OCI-LY3 (cell line): ENCODE results near the gene C1QTNF1.
A peak's percentile ranks its signal among the peaks of the same experiment; 100 is the strongest.

Source experiments
- H2AFZ ChIP-seq: fragments of 200-600, 300-600 bp; shearing (Covaris generic); 2 replicates; pipeline ENCODE4 v1.6.0; 2014; ENCODE audit warnings: antibody characterized with exemption, low read depth, low read length
- H3K27ac ChIP-seq: fragments of 200-600, 300-600 bp; sonication (generic); 2 replicates; pipeline ENCODE4 v1.5.1; 2014; ENCODE audit warnings: mild to moderate bottlenecking, low read length, moderate library complexity, mixed read lengths
- H3K27me3 ChIP-seq: fragments of 200-600, 300-600 bp; sonication (generic); 2 replicates; pipeline ENCODE4 v1.6.1; 2014; ENCODE audit warnings: low read depth, low read length, mixed read lengths
- H3K36me3 ChIP-seq: fragments of 200-600, 300-600 bp; sonication (generic); replicated peaks from 2 replicates; pipeline ENCODE3; 2014; ENCODE audit warnings: low read depth, low read length, mixed read lengths
- H3K4me1 ChIP-seq: fragments of 300-600, 200-600 bp; sonication (generic); 2 replicates; pipeline ENCODE4 v1.6.1; 2014; ENCODE audit warnings: low read length, mixed read lengths
- H3K4me2 ChIP-seq: fragments of 200-600, 300-600 bp; sonication (generic); 2 replicates; pipeline ENCODE4 v1.6.1; 2014; ENCODE audit warnings: low read length, mixed read lengths
- H3K4me3 ChIP-seq: fragments of 300-600, 200-600 bp; sonication (generic); 2 replicates; pipeline ENCODE4 v1.5.1; 2014; ENCODE audit warnings: antibody characterized with exemption, mild to moderate bottlenecking, low read length, moderate library complexity
- H3K79me2 ChIP-seq: fragments of 300-600, 200-600 bp; shearing (Covaris generic); 2 replicates; pipeline ENCODE4 v1.6.1; 2014; ENCODE audit warnings: mild to moderate bottlenecking, low read length, mixed read lengths
- H3K9ac ChIP-seq: fragments of 300-600, 200-600 bp; shearing (Covaris generic); 2 replicates; pipeline ENCODE4 v1.6.0; 2014; ENCODE audit warnings: mild to moderate bottlenecking, low read length, moderate library complexity
- H3K9me3 ChIP-seq: fragments of 200-600, 300-600 bp; shearing (Covaris generic); 2 replicates; pipeline ENCODE4 v1.6.1; 2014; ENCODE audit warnings: low read length, mixed read lengths; ENCODE audit not compliant: insufficient read depth
- H4K20me1 ChIP-seq: fragments of 200-600, 300-600 bp; sonication (generic); 2 replicates; pipeline ENCODE4 v1.6.1; 2016; ENCODE audit warnings: low read length, mixed read lengths; ENCODE audit not compliant: insufficient read depth
- CTCF ChIP-seq: fragments of 200-600, 300-600 bp; sonication (generic); IDR thresholded peaks from 2 replicates; pipeline ENCODE4 v1.5.1; 2014; ENCODE audit warnings: antibody characterized with exemption, low read length, low read depth
- EZH2phosphoT487 ChIP-seq: fragments of 200-600 bp; shearing (Covaris generic); IDR thresholded peaks from 2 replicates; pipeline ENCODE4 v1.6.1; 2018; ENCODE audit warnings: antibody characterized with exemption, mixed run types, low read depth

C1QTNF1 gene

GRCh38 chr17:78981010-78981888 lies 42.7 kb upstream of the C1QTNF1 start:
- Histone ChIP-seq H3K4me2 (no peak overlapping the region), H3K4me1 (peaks cover 11% of the 10 kb centered on the region; the same call in 1 of the 2 replicates), H3K36me3 (no peaks in the 10 kb centered on the region), H4K20me1 (no peaks in the 10 kb centered on the region), H3K4me3 (no peak overlapping the region), H3K79me2 (no peaks in the 10 kb centered on the region), H3K9ac (no peak overlapping the region), H3K27ac (no peak overlapping the region), H2AFZ (no peak overlapping the region), H3K27me3 (no peaks in the 10 kb centered on the region), H3K9me3 (no peaks in the 10 kb centered on the region)
- no peak for TF ChIP-seq CTCF
- no peak for TF ChIP-seq EZH2phosphoT487

- no peak overlapping the region for H3K9ac ChIP-seq
- no peak for TF ChIP-seq CTCF
- TF ChIP-seq EZH2phosphoT487: no peak
- no peaks in the 10 kb centered on the region for H3K27me3 ChIP-seq
- H2AFZ ChIP-seq: no peak overlapping the region
- no peaks in the 10 kb centered on the region for H3K9me3 ChIP-seq
- H4K20me1 ChIP-seq: no peaks in the 10 kb centered on the region
- H3K36me3 ChIP-seq: peaks cover 3% of the 10 kb centered on the region
- peaks cover 10% of the 10 kb centered on the region; the same call in 1 of the 2 replicates for H3K4me1 ChIP-seq
- H3K4me2 ChIP-seq: peak overlapping the region; percentile 4; the same call in 1 of the 2 replicates
- no peak overlapping the region for H3K27ac ChIP-seq
- no peaks in the 10 kb centered on the region for H3K79me2 ChIP-seq
- no peak overlapping the region for H3K4me3 ChIP-seq
Observed at GRCh38 chr17:78985395-78985794, 38.6 kb upstream of the C1QTNF1 start.

- Histone ChIP-seq H3K27me3 (no peaks in the 10 kb centered on the region), H3K4me3 (no peak overlapping the region), H3K4me1 (peaks cover 10% of the 10 kb centered on the region; the same call in 1 of the 2 replicates), H3K9ac (no peak overlapping the region), H3K27ac (no peak overlapping the region), H3K79me2 (no peaks in the 10 kb centered on the region), H3K9me3 (no peaks in the 10 kb centered on the region), H3K36me3 (peaks cover 11% of the 10 kb centered on the region), H2AFZ (no peak overlapping the region), H4K20me1 (no peaks in the 10 kb centered on the region), H3K4me2 (peak overlapping the region; percentile 4; the same call in 1 of the 2 replicates)
- TF ChIP-seq EZH2phosphoT487: no peak
- peak; percentile 15 for TF ChIP-seq CTCF
Observed at GRCh38 chr17:78986048-78986648, 37.8 kb upstream of the C1QTNF1 start.

- TF ChIP-seq EZH2phosphoT487: no peak
- no peak for TF ChIP-seq CTCF
- no peak overlapping the region for H3K9ac ChIP-seq
- H3K4me2 ChIP-seq: no peak overlapping the region
- H3K27me3 ChIP-seq: no peaks in the 10 kb centered on the region
- peaks cover 17% of the 10 kb centered on the region for H3K36me3 ChIP-seq
- no peaks in the 10 kb centered on the region for H3K9me3 ChIP-seq
- H2AFZ ChIP-seq: no peak overlapping the region
- H3K4me3 ChIP-seq: no peak overlapping the region
- H4K20me1 ChIP-seq: no peaks in the 10 kb centered on the region
- H3K4me1 ChIP-seq: peaks cover 10% of the 10 kb centered on the region; the same call in 1 of the 2 replicates
- H3K79me2 ChIP-seq: no peaks in the 10 kb centered on the region
- no peak overlapping the region for H3K27ac ChIP-seq
Observed at GRCh38 chr17:78986649-78987328, 37.2 kb upstream of the C1QTNF1 start.
